HG03135 (cell line): ENCODE data around the gene NMNAT2.
"Not testable (repeated sequence)": the region's sequence is repeated elsewhere in the genome, so short reads cannot be mapped to it uniquely, and the experiment has no call there.

Experiments used
- ATAC-seq: cut with Tn5 transposase; IDR thresholded peaks from one replicate; pipeline ENCODE4 v1.9.1; 2021; ENCODE audit warnings: mild to moderate bottlenecking, moderate library complexity; ENCODE audit not compliant: unreplicated experiment

The NMNAT2 gene

GRCh38 chr1:183419399-183419798, 1.2 kb upstream of the NMNAT2 start:
- no peak for ATAC-seq

GRCh38 chr1:183418696-183419095, 516 bp upstream of the NMNAT2 start:
- no peak for ATAC-seq

GRCh38 chr1:183416850-183417771, 1.1 kb downstream of the NMNAT2 start:
- ATAC-seq: no peak

GRCh38 chr1:183414365-183414764, 3.8 kb downstream of the NMNAT2 start:
- ATAC-seq: no peak

- no peak for ATAC-seq
Observed at GRCh38 chr1:183411091-183411490, 7.1 kb downstream of the NMNAT2 start.

- no peak for ATAC-seq
Observed at GRCh38 chr1:183407961-183408360, 10.2 kb downstream of the NMNAT2 start.

- ATAC-seq: no peak
Observed at GRCh38 chr1:183407474-183407873, 10.7 kb downstream of the NMNAT2 start.

GRCh38 chr1:183404476-183404875, 13.7 kb downstream of the NMNAT2 start:
- no peak for ATAC-seq

- no peak for ATAC-seq
Observed at GRCh38 chr1:183403498-183403897, 14.7 kb downstream of the NMNAT2 start.

- not testable (repeated sequence) for ATAC-seq
Observed at GRCh38 chr1:183401565-183401964, 16.6 kb downstream of the NMNAT2 start.

GRCh38 chr1:183394435-183394834, 23.7 kb downstream of the NMNAT2 start:
- ATAC-seq: no peak

- no peak for ATAC-seq
Observed at GRCh38 chr1:183391863-183392262, 26.3 kb downstream of the NMNAT2 start.

- ATAC-seq: no peak
Observed at GRCh38 chr1:183390561-183390960, 27.6 kb downstream of the NMNAT2 start.

GRCh38 chr1:183388735-183389134, 29.4 kb downstream of the NMNAT2 start:
- no peak for ATAC-seq

- no peak for ATAC-seq
Observed at GRCh38 chr1:183385340-183386144, 32.6 kb downstream of the NMNAT2 start.

- no peak for ATAC-seq
Observed at GRCh38 chr1:183379951-183380350, 38.2 kb downstream of the NMNAT2 start.

GRCh38 chr1:183375381-183375780, 42.8 kb downstream of the NMNAT2 start:
- no peak for ATAC-seq

GRCh38 chr1:183374825-183375224, 43.4 kb downstream of the NMNAT2 start:
- ATAC-seq: no peak

- no peak for ATAC-seq
Observed at GRCh38 chr1:183372586-183373230, 45.5 kb downstream of the NMNAT2 start.

GRCh38 chr1:183370399-183371058, 47.7 kb downstream of the NMNAT2 start:
- no peak for ATAC-seq
